ENCODE results near the gene CNGB1.

CNGB1 gene

DNA sequence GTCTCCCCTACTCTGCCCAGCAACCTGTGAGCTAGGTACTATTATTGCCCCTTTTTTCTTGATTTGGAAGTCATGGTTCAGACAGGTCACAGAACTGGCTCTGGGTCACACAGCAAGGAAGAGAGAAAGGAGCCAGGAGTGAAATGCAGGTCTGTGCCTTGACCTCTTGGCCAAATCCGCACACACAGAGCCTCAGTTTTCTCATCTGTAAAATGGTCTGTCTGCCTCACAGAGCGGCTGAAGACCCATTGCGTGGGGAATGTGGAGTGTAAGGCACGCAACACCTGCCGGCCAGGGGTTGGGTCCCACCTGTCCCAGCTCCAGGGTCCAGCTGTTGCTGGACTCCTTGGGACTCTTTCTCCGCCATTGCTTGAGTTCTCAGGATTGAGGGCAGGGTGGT is 32.4 kb downstream of the CNGB1 start:
- H3K9ac ChIP-seq (ENCODE audit: low read length), result no peak overlapping the region
- H3K27me3 ChIP-seq (ENCODE audit: control insufficient read depth, insufficient read depth, low read length), result no peaks in the 10 kb centered on the region
- H3K4me3 ChIP-seq (ENCODE audit: low read length), result no peak overlapping the region
- H3K27ac ChIP-seq (ENCODE audit: low read length), result no peak overlapping the region
- H3K4me1 ChIP-seq (ENCODE audit: control insufficient read depth, low read depth, low read length), result no peaks in the 10 kb centered on the region
- no peaks in the 10 kb centered on the region for H3K36me3 ChIP-seq (ENCODE audit: control insufficient read depth, low read depth, low read length)
- H3K9me3 ChIP-seq (ENCODE audit: control insufficient read depth, low read depth, low read length), result no peaks in the 10 kb centered on the region

DNA sequence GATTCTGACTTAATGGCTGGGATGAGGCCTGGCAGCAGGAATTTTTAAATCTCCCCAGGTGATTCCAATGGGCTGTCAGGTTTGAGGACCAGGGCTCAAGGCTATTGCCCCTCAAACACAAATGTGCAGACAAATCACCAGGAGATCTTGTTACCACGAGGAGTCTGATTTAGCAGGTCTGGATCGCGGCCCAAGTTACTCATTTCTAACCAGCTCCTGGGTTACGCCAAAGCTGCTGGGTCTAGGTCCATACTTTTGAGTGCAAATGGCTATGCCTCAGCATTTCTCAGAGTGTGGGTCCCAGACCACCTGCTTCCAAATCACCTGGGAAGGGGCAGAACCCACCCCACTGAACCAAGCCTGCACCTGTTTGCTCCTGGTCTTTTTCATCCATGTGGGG is 33.1 kb downstream of the CNGB1 start:
- Histone ChIP-seq H3K9me3 (ENCODE audit: control insufficient read depth, low read depth, low read length) (no peaks in the 10 kb centered on the region), H3K4me1 (ENCODE audit: control insufficient read depth, low read depth, low read length) (no peaks in the 10 kb centered on the region), H3K4me3 (ENCODE audit: low read length) (no peak overlapping the region), H3K27me3 (ENCODE audit: control insufficient read depth, insufficient read depth, low read length) (no peaks in the 10 kb centered on the region), H3K9ac (ENCODE audit: low read length) (no peak overlapping the region), H3K36me3 (ENCODE audit: control insufficient read depth, low read depth, low read length) (no peaks in the 10 kb centered on the region), H3K27ac (ENCODE audit: low read length) (no peak overlapping the region)

- no peaks in the 10 kb centered on the region for H3K9me3 ChIP-seq (ENCODE audit: control insufficient read depth, low read depth, low read length)
- H3K27me3 ChIP-seq (ENCODE audit: control insufficient read depth, insufficient read depth, low read length), result no peaks in the 10 kb centered on the region
- H3K4me3 ChIP-seq (ENCODE audit: low read length), result no peak overlapping the region
- no peaks in the 10 kb centered on the region for H3K36me3 ChIP-seq (ENCODE audit: control insufficient read depth, low read depth, low read length)
- no peak overlapping the region for H3K27ac ChIP-seq (ENCODE audit: low read length)
- no peak overlapping the region for H3K9ac ChIP-seq (ENCODE audit: low read length)
- H3K4me1 ChIP-seq (ENCODE audit: control insufficient read depth, low read depth, low read length), result no peaks in the 10 kb centered on the region
These were observed 35.0 kb downstream of the CNGB1 start for GRCh38 chr16:57935904-57936303.

DNA sequence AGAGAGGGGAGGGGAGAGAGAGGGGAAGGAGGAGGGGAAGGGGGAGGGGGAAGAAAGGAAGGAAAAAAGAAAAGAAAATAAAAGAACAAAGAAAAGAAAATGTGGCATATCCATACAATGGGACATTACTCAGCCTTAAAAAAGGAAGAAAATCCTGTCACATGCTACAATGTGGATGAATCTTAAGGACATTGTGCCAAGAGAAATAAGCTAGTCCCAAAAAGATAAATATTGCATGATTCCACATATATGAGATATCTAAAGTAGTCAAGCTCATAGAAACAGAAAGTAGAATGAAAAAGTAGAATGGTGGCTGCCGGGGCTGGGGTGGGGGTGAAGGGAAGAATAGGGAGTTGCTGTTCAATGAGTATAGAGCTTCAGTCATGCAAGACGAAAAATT is 40.4 kb downstream of the CNGB1 start:
- Histone ChIP-seq H3K36me3 (ENCODE audit: control insufficient read depth, low read depth, low read length) (no peaks in the 10 kb centered on the region), H3K9ac (ENCODE audit: low read length) (no peak overlapping the region), H3K4me3 (ENCODE audit: low read length) (no peak overlapping the region), H3K27ac (ENCODE audit: low read length) (no peak overlapping the region), H3K4me1 (ENCODE audit: control insufficient read depth, low read depth, low read length) (no peaks in the 10 kb centered on the region), H3K27me3 (ENCODE audit: control insufficient read depth, insufficient read depth, low read length) (no peaks in the 10 kb centered on the region), H3K9me3 (ENCODE audit: control insufficient read depth, low read depth, low read length) (no peaks in the 10 kb centered on the region)

- no peaks in the 10 kb centered on the region for H3K4me1 ChIP-seq (ENCODE audit: control insufficient read depth, low read depth, low read length)
- H3K27me3 ChIP-seq (ENCODE audit: control insufficient read depth, insufficient read depth, low read length), result no peaks in the 10 kb centered on the region
- H3K4me3 ChIP-seq (ENCODE audit: low read length), result no peak overlapping the region
- no peaks in the 10 kb centered on the region for H3K36me3 ChIP-seq (ENCODE audit: control insufficient read depth, low read depth, low read length)
- no peak overlapping the region for H3K27ac ChIP-seq (ENCODE audit: low read length)
- H3K9ac ChIP-seq (ENCODE audit: low read length), result no peak overlapping the region
- H3K9me3 ChIP-seq (ENCODE audit: control insufficient read depth, low read depth, low read length), result no peaks in the 10 kb centered on the region
These were observed 41.7 kb downstream of the CNGB1 start for GRCh38 chr16:57929250-57929649.

- H3K9ac ChIP-seq (ENCODE audit: low read length), result no peak overlapping the region
- no peaks in the 10 kb centered on the region for H3K27me3 ChIP-seq (ENCODE audit: control insufficient read depth, insufficient read depth, low read length)
- H3K27ac ChIP-seq (ENCODE audit: low read length), result no peak overlapping the region
- H3K4me1 ChIP-seq (ENCODE audit: control insufficient read depth, low read depth, low read length), result no peaks in the 10 kb centered on the region
- H3K4me3 ChIP-seq (ENCODE audit: low read length), result no peak overlapping the region
- no peaks in the 10 kb centered on the region for H3K36me3 ChIP-seq (ENCODE audit: control insufficient read depth, low read depth, low read length)
- H3K9me3 ChIP-seq (ENCODE audit: control insufficient read depth, low read depth, low read length), result no peaks in the 10 kb centered on the region
These were observed 44.9 kb downstream of the CNGB1 start for GRCh38 chr16:57926041-57926440.

DNA sequence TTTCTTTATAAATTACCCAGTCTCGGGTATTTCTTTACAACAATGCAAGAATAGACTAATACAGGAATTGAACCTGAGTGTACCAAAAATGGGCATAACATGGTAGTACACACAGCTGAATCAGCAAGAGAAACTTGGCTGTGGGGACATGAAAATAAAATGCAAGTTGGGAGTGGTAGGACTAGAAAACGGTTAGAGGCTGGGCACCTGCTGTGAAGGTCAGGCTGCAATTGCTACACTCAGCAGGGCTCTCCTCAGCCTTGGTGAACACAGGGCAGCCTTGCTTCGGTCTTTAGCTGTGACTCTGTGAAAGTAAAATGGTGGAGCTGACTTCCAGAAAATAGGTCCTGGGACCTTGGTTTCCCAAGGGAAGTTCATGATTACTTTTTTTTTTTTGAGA is 45.6 kb downstream of the CNGB1 start:
- Histone ChIP-seq H3K9me3 (ENCODE audit: control insufficient read depth, low read depth, low read length) (no peaks in the 10 kb centered on the region), H3K9ac (ENCODE audit: low read length) (no peak overlapping the region), H3K4me1 (ENCODE audit: control insufficient read depth, low read depth, low read length) (no peaks in the 10 kb centered on the region), H3K4me3 (ENCODE audit: low read length) (no peak overlapping the region), H3K27ac (ENCODE audit: low read length) (no peak overlapping the region), H3K27me3 (ENCODE audit: control insufficient read depth, insufficient read depth, low read length) (no peaks in the 10 kb centered on the region), H3K36me3 (ENCODE audit: control insufficient read depth, low read depth, low read length) (no peaks in the 10 kb centered on the region)

GRCh38 chr16:57924514-57924913 is 46.4 kb downstream of the CNGB1 start:
- no peaks in the 10 kb centered on the region for H3K9me3 ChIP-seq (ENCODE audit: control insufficient read depth, low read depth, low read length)

DNA sequence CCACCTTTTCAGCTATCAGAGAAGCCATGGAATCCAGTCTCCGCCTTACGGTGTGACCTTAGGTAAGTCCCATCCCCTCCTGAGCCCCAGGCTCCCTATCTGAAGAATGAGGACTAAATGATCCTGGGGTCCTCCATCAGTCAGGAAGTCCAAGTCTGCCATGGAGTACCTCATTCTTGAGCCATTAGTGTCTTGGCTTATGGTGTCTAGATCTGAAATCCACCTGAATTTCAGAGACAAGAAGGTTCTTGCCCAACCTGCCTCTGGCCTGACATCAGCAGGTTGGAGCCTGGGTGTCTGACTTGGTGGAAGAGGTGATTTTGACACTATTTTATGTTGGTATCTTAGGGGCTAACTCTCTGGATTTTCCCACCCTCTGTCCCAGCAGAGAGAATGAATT is 47.1 kb downstream of the CNGB1 start:
- Histone ChIP-seq H3K4me3 (ENCODE audit: low read length) (no peak overlapping the region), H3K4me1 (ENCODE audit: control insufficient read depth, low read depth, low read length) (no peaks in the 10 kb centered on the region), H3K27me3 (ENCODE audit: control insufficient read depth, insufficient read depth, low read length) (no peaks in the 10 kb centered on the region), H3K27ac (ENCODE audit: low read length) (no peak overlapping the region), H3K36me3 (ENCODE audit: control insufficient read depth, low read depth, low read length) (no peaks in the 10 kb centered on the region), H3K9ac (ENCODE audit: low read length) (no peak overlapping the region), H3K9me3 (ENCODE audit: control insufficient read depth, low read depth, low read length) (no peaks in the 10 kb centered on the region)

More at GRCh38 chr16:57924514-57924913, 46.4 kb downstream of the CNGB1 start:
- no peak overlapping the region for H3K4me3 ChIP-seq (ENCODE audit: low read length)
- no peak overlapping the region for H3K9ac ChIP-seq (ENCODE audit: low read length)
- no peaks in the 10 kb centered on the region for H3K27me3 ChIP-seq (ENCODE audit: control insufficient read depth, insufficient read depth, low read length)
- no peak overlapping the region for H3K27ac ChIP-seq (ENCODE audit: low read length)
- no peaks in the 10 kb centered on the region for H3K4me1 ChIP-seq (ENCODE audit: control insufficient read depth, low read depth, low read length)
- H3K36me3 ChIP-seq (ENCODE audit: control insufficient read depth, low read depth, low read length), result no peaks in the 10 kb centered on the region

- H3K36me3 ChIP-seq (ENCODE audit: control insufficient read depth, low read depth, low read length), result no peaks in the 10 kb centered on the region
- no peaks in the 10 kb centered on the region for H3K4me1 ChIP-seq (ENCODE audit: control insufficient read depth, low read depth, low read length)
- no peak overlapping the region for H3K4me3 ChIP-seq (ENCODE audit: low read length)
- no peak overlapping the region for H3K9ac ChIP-seq (ENCODE audit: low read length)
- H3K9me3 ChIP-seq (ENCODE audit: control insufficient read depth, low read depth, low read length), result no peaks in the 10 kb centered on the region
- H3K27me3 ChIP-seq (ENCODE audit: control insufficient read depth, insufficient read depth, low read length), result no peaks in the 10 kb centered on the region
- H3K27ac ChIP-seq (ENCODE audit: low read length), result no peak overlapping the region
These were observed 47.5 kb downstream of the CNGB1 start for GRCh38 chr16:57923418-57923817.

GRCh38 chr16:57920880-57921229 is 50.1 kb downstream of the CNGB1 start:
- Histone ChIP-seq H3K27me3 (ENCODE audit: control insufficient read depth, insufficient read depth, low read length) (no peaks in the 10 kb centered on the region), H3K4me1 (ENCODE audit: control insufficient read depth, low read depth, low read length) (no peaks in the 10 kb centered on the region), H3K4me3 (ENCODE audit: low read length) (no peak overlapping the region), H3K27ac (ENCODE audit: low read length) (no peak overlapping the region), H3K36me3 (ENCODE audit: control insufficient read depth, low read depth, low read length) (no peaks in the 10 kb centered on the region), H3K9ac (ENCODE audit: low read length) (no peak overlapping the region), H3K9me3 (ENCODE audit: control insufficient read depth, low read depth, low read length) (no peaks in the 10 kb centered on the region)

DNA sequence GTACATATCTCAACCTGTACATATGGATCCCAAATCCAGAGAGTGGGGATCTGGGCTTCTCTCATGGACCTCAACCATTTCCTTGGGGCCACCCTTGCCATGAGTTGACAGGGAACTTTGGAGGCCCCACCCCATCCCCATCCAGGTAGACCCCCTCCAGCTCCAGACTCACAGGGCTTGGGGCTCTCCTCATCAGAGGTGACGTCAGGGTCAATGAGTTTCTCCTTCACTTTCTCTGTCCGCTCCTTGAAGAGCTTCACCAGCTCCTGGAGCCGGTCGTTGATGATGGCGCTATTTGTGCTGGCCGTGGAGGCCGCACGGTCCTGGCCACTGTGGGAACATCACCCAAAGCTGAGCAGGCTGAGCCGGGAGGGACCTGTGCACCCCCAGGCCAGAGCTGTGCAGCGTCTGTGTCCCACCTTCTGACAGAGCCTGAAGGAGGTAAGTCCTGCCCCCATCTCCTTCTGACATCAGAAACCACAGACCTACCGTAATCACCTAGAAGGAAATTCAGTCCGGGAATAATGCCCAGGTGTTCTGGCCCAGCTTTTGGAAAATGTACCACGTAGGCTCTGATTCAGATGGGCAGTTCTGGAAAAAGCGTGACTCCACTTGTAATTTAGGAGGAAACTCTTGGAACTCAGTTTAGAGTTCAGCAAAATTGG is 50.6 kb downstream of the CNGB1 start:
- Histone ChIP-seq H3K36me3 (ENCODE audit: control insufficient read depth, low read depth, low read length) (no peaks in the 10 kb centered on the region), H3K9me3 (ENCODE audit: control insufficient read depth, low read depth, low read length) (no peaks in the 10 kb centered on the region), H3K9ac (ENCODE audit: low read length) (no peak overlapping the region), H3K27ac (ENCODE audit: low read length) (no peak overlapping the region), H3K27me3 (ENCODE audit: control insufficient read depth, insufficient read depth, low read length) (no peaks in the 10 kb centered on the region), H3K4me1 (ENCODE audit: control insufficient read depth, low read depth, low read length) (no peaks in the 10 kb centered on the region), H3K4me3 (ENCODE audit: low read length) (no peak overlapping the region)
